ENCODE data around the gene SLC38A10. TPM values are rescaled to one million over a fixed set of nuclear protein-coding genes. Genes with fewer than 3 reads are reported as not detected.

The SLC38A10 gene
- total and polyA plus RNA-seq, 12 donors = 27.8 to 56.2 (median 38.4) TPM

- no peak for TF ChIP-seq CTCF (IDR thresholded peaks at IDR 0.05)
- Histone ChIP-seq H3K4me3 (no peak overlapping the region), H3K9me3 (no peaks in the 10 kb centered on the region), H3K27me3 (no peaks in the 10 kb centered on the region), H3K36me3 (no peaks in the 10 kb centered on the region), H3K4me1 (no peaks in the 10 kb centered on the region), H3K27ac (no peak overlapping the region)
- ATAC-seq = peak in 1 of 8 donors; percentile 28
- WGBS, 2 donors = 87 to 88% methylated on average over 19 to 20 of the region's 20 CpGs
- no peak for DNase-seq
- intact Hi-C loops (cut with DNase I) = no loop called here
Measured at GRCh38 chr17:81315885-81316391, 20.8 kb upstream of the SLC38A10 start.

GRCh38 chr17:81315129-81315884 lies 20.2 kb upstream of the SLC38A10 start:
- peak in 1 of 8 donors; percentile 10 for ATAC-seq

DNA sequence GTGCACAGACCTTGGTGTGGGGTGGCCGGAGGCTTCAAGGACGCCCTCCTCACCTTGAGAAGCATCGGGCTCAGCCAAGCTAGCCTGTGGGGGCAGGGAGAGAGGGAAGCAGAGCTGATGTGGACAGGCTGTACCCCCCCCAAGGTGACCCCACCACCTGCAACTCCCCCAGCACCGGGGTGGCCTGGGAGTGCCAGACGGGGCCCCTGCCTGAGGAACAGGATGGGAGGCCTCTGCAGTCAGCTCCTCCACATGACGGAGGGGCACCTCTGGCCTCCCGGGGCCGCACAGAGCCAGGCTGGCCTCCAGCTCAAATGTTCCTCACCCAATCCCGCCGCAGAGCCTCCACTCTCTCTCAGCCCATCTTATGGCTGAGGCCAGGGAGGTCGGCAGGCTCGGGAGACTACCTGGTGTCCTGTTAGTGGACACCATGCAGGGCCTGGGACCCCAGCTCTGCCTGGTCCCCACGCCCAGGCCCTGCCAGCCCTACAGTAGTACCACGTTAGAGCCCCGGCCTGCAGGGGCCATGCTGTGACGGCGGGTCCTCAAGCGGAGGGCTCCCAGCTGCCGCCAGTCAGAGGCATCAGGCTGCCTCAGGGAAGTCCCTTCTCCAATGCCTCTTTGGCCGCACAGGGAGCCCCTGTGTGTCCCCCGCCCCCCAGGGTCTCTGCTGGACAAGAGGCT lies 19.4 kb upstream of the SLC38A10 start:
- Histone ChIP-seq H3K4me1 (peaks cover 7 to 13% (median 9%) of the 10 kb centered on the region in 9 donors), H3K36me3 (no peaks in the 10 kb centered on the region), H3K9me3 (no peaks in the 10 kb centered on the region), H3K4me3 (no peak overlapping the region), H3K27ac (no peak overlapping the region), H3K27me3 (no peaks in the 10 kb centered on the region)
- WGBS, 2 donors = 90 to 91% methylated on average over 21 of the region's 21 CpGs
- intact Hi-C loops (cut with DNase I) = no loop called here
- no peak for TF ChIP-seq CTCF (IDR thresholded peaks at IDR 0.05)
- DNase-seq (no peak), ATAC-seq (no peak)

More at GRCh38 chr17:81315129-81315884, 20.2 kb upstream of the SLC38A10 start:
- TF ChIP-seq CTCF (IDR thresholded peaks at IDR 0.05) = no peak
- no peak for DNase-seq
- H3K27ac ChIP-seq = no peak overlapping the region
- intact Hi-C loops (cut with DNase I) = no loop called here
- peaks cover 0 to 5% (median 1%) of the 10 kb centered on the region in 9 donors for H3K4me1 ChIP-seq
- H3K9me3 ChIP-seq = no peaks in the 10 kb centered on the region
- WGBS, 2 donors = 89 to 91% methylated on average over 17 to 19 of the region's 19 CpGs
- no peaks in the 10 kb centered on the region for H3K36me3 ChIP-seq
- no peaks in the 10 kb centered on the region for H3K27me3 ChIP-seq
- no peak overlapping the region for H3K4me3 ChIP-seq

- intact Hi-C loops (cut with DNase I) = no loop called here
- no peak for DNase-seq
- 89 to 90% methylated on average over 16 to 17 of the region's 17 CpGs for WGBS, 2 donors
Measured at GRCh38 chr17:81313776-81314397, 18.8 kb upstream of the SLC38A10 start.

More at GRCh38 chr17:81313776-81314397, 18.8 kb upstream of the SLC38A10 start:
- H3K9me3 ChIP-seq = no peaks in the 10 kb centered on the region
- H3K36me3 ChIP-seq = no peaks in the 10 kb centered on the region
- no peaks in the 10 kb centered on the region for H3K27me3 ChIP-seq
- H3K27ac ChIP-seq = no peak overlapping the region
- ATAC-seq = no peak
- no peak for TF ChIP-seq CTCF (IDR thresholded peaks at IDR 0.05)
- peaks cover 12 to 19% (median 14%) of the 10 kb centered on the region in 9 donors for H3K4me1 ChIP-seq
- no peak overlapping the region for H3K4me3 ChIP-seq

Measured in heart right ventricle (tissue), 16 donors.